PC-9 (cell line): ENCODE results near the gene FYN.

Source experiments
- CTCF ChIP-seq: fragments of 200-600 bp; sonication (generic); conservative IDR thresholded peaks from 2 replicates; pipeline ENCODE4 v1.6.1; 2017; ENCODE audit warnings: mixed run types, antibody characterized with exemption, mild to moderate bottlenecking, moderate library complexity
- EZH2 ChIP-seq: fragments of 200-600 bp; sonication (generic); IDR thresholded peaks from 2 replicates; pipeline ENCODE4 v1.8.0; 2017; ENCODE audit warnings: antibody characterized with exemption, low read depth

GRCh38 chr6:111700135-111700690, 173.0 kb downstream of the FYN start:
- TF ChIP-seq CTCF (no peak), EZH2 (no peak)
